GM23338 (cell line): ENCODE results near the gene DMAC2L. TPM values are rescaled to one million over a fixed set of nuclear protein-coding genes. Genes with fewer than 3 reads are reported as not detected.

Experiments
- ATAC-seq: fragments of 200-7000 bp; cut with Tn5 transposase; 3 replicates; pipeline ENCODE4 v1.9.1; 2020
- DNase-seq: peaks from one replicate; pipeline ENCODE4 v3.0.0-alpha.2; 2015; ENCODE audit warnings: low spot score
- H2AFZ ChIP-seq: fragments of 200-600 bp; sonication (generic); 2 replicates; pipeline ENCODE4 v1.8.0; 2016; ENCODE audit warnings: antibody characterized with exemption, mild to moderate bottlenecking, moderate library complexity
- H3F3A ChIP-seq: fragments of 200-600 bp; sonication (generic); replicated peaks from 2 replicates; pipeline ENCODE4 v1.8.0; 2017; ENCODE audit warnings: antibody characterized with exemption, mixed run types, low read depth
- H3K27ac ChIP-seq: fragments of 200-600 bp; sonication (generic); 2 replicates; pipeline ENCODE4 v1.6.1; 2016; ENCODE audit warnings: low read depth
- H3K27me3 ChIP-seq: fragments of 200-600 bp; sonication (generic); 2 replicates; pipeline ENCODE4 v1.8.0; 2016; ENCODE audit warnings: mild to moderate bottlenecking, mixed run types, moderate library complexity; ENCODE audit not compliant: insufficient read depth
- H3K36me3 ChIP-seq: fragments of 200-600 bp; sonication (generic); 2 replicates; pipeline ENCODE4 v1.8.0; 2016; ENCODE audit warnings: mild to moderate bottlenecking; ENCODE audit not compliant: insufficient read depth
- H3K4me1 ChIP-seq: fragments of 200-600 bp; sonication (generic); 2 replicates; pipeline ENCODE4 v1.8.0; 2016; ENCODE audit warnings: mild to moderate bottlenecking, moderate library complexity; ENCODE audit not compliant: insufficient read depth
- H3K4me2 ChIP-seq: fragments of 200-600 bp; sonication (generic); 2 replicates; pipeline ENCODE4 v1.7.1; 2017; ENCODE audit warnings: mixed run types
- H3K4me3 ChIP-seq: fragments of 200-600 bp; sonication (generic); 2 replicates; pipeline ENCODE4 v1.6.1; 2016; ENCODE audit warnings: mixed run types
- H3K79me2 ChIP-seq: fragments of 200-600 bp; sonication (generic); replicated peaks from 2 replicates; pipeline ENCODE4 v1.8.0; 2017; ENCODE audit warnings: mild to moderate bottlenecking; ENCODE audit not compliant: insufficient read depth
- H3K9me2 ChIP-seq: fragments of 200-600 bp; sonication (generic); 2 replicates; pipeline ENCODE4 v1.8.0; 2017; ENCODE audit not compliant: insufficient read depth
- H4K20me1 ChIP-seq: fragments of 200-600 bp; sonication (generic); replicated peaks from 2 replicates; pipeline ENCODE4 v1.8.0; 2017; ENCODE audit warnings: mild to moderate bottlenecking; ENCODE audit not compliant: insufficient read depth
- H3K27ac Mint-ChIP-seq: 2 replicates; pipeline ENCODE4 v1.8.0; 2020; ENCODE audit warnings: inconsistent platforms, mild to moderate bottlenecking, moderate library complexity, mixed read lengths
- H3K27me3 Mint-ChIP-seq: 3 replicates; pipeline ENCODE4 v1.8.0; 2022; ENCODE audit warnings: low read depth, mild to moderate bottlenecking, moderate library complexity, mixed read lengths, inconsistent platforms; ENCODE audit not compliant: insufficient read depth, poor library complexity
- H3K36me3 Mint-ChIP-seq: 3 replicates; pipeline ENCODE4 v1.8.0; 2021; ENCODE audit warnings: low read depth, mild to moderate bottlenecking, inconsistent platforms, moderate library complexity, mixed read lengths
- H3K4me1 Mint-ChIP-seq: 3 replicates; pipeline ENCODE4 v1.8.0; 2020; ENCODE audit warnings: mild to moderate bottlenecking, inconsistent platforms, mixed read lengths
- H3K4me3 Mint-ChIP-seq: 3 replicates; pipeline ENCODE4 v1.8.0; 2021; ENCODE audit warnings: moderate library complexity, mild to moderate bottlenecking, inconsistent platforms, mixed read lengths
- H3K9me3 Mint-ChIP-seq: 3 replicates; pipeline ENCODE4 v1.8.0; 2020; ENCODE audit warnings: moderate library complexity, mild to moderate bottlenecking, inconsistent platforms, mixed read lengths
- EZH2 ChIP-seq: fragments of 200-600 bp; sonication (generic); IDR thresholded peaks from one replicate; pipeline ENCODE4 v1.8.0; 2017; ENCODE audit warnings: antibody characterized with exemption, mild to moderate bottlenecking, low read depth; ENCODE audit not compliant: unreplicated experiment
- EZH2phosphoT487 ChIP-seq: fragments of 200-600 bp; sonication (generic); IDR thresholded peaks from one replicate; pipeline ENCODE4 v1.8.1; 2018; ENCODE audit warnings: antibody characterized with exemption; ENCODE audit not compliant: unreplicated experiment
- STAT1 ChIP-seq: IDR thresholded peaks from one replicate; pipeline ENCODE4 v1.6.1; 2016; ENCODE audit warnings: antibody characterized with exemption; ENCODE audit not compliant: unreplicated experiment
- ZNF114 ChIP-seq: fragments of 250-450 bp; sonication (Bioruptor Pico); IDR thresholded peaks from 2 replicates; pipeline ENCODE4 v1.5.0; 2020; ENCODE audit warnings: mild to moderate bottlenecking, moderate library complexity
- ZNF331 ChIP-seq: fragments of 250-450 bp; sonication (Bioruptor Pico); IDR thresholded peaks from 2 replicates; pipeline ENCODE4 v1.5.0; 2020; ENCODE audit warnings: low read depth, mild to moderate bottlenecking, moderate library complexity
- polyA plus RNA-seq: library from polyadenylated mRNA; unstranded; fragments of >200 nt; fragmentation: Nextera tagmentation; extraction: Ambion mirVana; gene quantifications from 2 replicates; pipeline ENCODE4 v1.2.1, GENCODE V29; 2016
- total RNA-seq: library from RNA; depleted of rRNA; stranded (reverse); fragments of >200 nt; shearing (Covaris generic); gene quantifications from 2 replicates; pipeline ENCODE4 v1.2.3, GENCODE V29; 2014
- TF ChIP-seq, protein P1 (sequence below), 2 experiments: fragments of 200-600 bp in 1 of 2; sonication (generic) in 1 of 2; conservative IDR thresholded peaks; 2 replicates each; pipeline versions ENCODE4 v1.5.1 to v1.6.1; 2016 to 2017; ENCODE audit warnings: antibody characterized with exemption in 2 of 2, low read depth in 2 of 2, mild to moderate bottlenecking in 2 of 2, moderate library complexity in 1 of 2
- TF ChIP-seq, protein P2 (sequence below): IDR thresholded peaks from 2 replicates; pipeline ENCODE4 v1.6.1; 2016; ENCODE audit warnings: antibody characterized with exemption

Gene DMAC2L
- total and polyA plus RNA-seq, 2 experiments from 2014 or later: 22.5 to 33.8 TPM

DNA sequence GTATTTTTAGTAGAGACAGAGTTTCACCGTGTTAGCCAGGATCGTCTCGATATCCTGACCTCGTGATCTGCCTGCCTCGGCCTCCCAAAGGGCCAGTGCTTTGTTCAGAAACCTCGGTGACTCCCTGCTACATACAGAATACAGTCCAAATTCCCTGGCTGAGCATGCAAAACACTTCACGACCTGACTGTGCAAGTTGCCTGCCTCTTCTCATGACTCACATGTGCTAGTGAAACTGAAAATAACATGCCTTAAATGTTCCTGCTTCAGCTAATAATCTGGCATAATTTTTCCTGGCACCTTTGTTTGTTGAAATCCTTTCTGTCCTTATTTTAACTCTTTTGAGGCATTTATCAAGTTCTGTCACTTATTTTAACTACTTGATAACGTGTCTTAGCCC, 8.2 kb downstream of the DMAC2L start (continued):
- TF ChIP-seq, protein P1, sequence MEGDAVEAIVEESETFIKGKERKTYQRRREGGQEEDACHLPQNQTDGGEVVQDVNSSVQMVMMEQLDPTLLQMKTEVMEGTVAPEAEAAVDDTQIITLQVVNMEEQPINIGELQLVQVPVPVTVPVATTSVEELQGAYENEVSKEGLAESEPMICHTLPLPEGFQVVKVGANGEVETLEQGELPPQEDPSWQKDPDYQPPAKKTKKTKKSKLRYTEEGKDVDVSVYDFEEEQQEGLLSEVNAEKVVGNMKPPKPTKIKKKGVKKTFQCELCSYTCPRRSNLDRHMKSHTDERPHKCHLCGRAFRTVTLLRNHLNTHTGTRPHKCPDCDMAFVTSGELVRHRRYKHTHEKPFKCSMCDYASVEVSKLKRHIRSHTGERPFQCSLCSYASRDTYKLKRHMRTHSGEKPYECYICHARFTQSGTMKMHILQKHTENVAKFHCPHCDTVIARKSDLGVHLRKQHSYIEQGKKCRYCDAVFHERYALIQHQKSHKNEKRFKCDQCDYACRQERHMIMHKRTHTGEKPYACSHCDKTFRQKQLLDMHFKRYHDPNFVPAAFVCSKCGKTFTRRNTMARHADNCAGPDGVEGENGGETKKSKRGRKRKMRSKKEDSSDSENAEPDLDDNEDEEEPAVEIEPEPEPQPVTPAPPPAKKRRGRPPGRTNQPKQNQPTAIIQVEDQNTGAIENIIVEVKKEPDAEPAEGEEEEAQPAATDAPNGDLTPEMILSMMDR (conservative IDR thresholded peaks at IDR 0.05; ENCODE audit: low read depth in 2 of 2): no peak
- TF ChIP-seq, protein P2, sequence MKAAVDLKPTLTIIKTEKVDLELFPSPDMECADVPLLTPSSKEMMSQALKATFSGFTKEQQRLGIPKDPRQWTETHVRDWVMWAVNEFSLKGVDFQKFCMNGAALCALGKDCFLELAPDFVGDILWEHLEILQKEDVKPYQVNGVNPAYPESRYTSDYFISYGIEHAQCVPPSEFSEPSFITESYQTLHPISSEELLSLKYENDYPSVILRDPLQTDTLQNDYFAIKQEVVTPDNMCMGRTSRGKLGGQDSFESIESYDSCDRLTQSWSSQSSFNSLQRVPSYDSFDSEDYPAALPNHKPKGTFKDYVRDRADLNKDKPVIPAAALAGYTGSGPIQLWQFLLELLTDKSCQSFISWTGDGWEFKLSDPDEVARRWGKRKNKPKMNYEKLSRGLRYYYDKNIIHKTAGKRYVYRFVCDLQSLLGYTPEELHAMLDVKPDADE: no peak
- TF ChIP-seq EZH2: no peak

DNA sequence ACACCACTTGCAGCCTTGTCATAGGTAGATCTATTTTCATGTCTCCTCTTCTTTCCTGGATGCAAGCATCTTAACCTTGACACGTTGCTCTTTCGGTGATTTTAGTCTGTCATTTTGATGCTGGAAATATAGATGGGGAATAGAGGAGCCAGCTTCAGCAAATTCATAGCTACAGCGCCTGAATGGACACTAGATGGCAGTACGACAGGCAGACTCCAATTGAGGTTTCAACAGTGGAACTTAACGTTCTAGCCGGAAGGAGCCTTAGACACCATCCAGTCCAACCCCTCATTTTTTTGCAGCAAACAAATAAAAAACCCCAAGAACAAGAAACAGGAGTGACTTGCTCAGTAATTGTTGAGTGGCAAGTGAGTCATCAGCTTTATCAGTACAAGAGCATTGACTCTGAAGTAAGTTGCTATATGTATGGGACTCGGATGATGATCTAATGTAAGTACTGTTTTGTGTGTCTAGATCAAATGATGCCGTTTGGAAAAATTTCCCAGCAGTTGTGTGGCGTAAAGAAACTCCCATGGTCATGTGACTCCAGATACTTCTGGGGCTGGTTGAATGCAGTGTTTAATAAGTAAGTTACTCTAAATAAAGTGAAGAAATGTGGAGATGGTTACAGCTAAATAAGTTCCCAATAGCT, 9.0 kb downstream of the DMAC2L start:
- H3K36me3 ChIP-seq: peaks cover 11% of the 10 kb centered on the region; the same call in 1 of the 2 replicates
- no peak overlapping the region for H3K27ac ChIP-seq
- no peak overlapping the region for H3K4me2 ChIP-seq
- no peak overlapping the region for H3K4me3 Mint-ChIP-seq
- no peaks in the 10 kb centered on the region for H3K27me3 ChIP-seq
- H3F3A ChIP-seq: no peaks in the 10 kb centered on the region
- no peaks in the 10 kb centered on the region for H4K20me1 ChIP-seq
- peak; percentile 95 for ATAC-seq
- no peak overlapping the region for H3K27ac Mint-ChIP-seq
- peak; percentile 84 for DNase-seq
- H3K79me2 ChIP-seq: peaks cover 21% of the 10 kb centered on the region
- H3K27me3 Mint-ChIP-seq: peaks cover 3% of the 10 kb centered on the region
- no peaks in the 10 kb centered on the region for H3K4me1 ChIP-seq
- H3K4me3 ChIP-seq: no peak overlapping the region
- no peak overlapping the region for H2AFZ ChIP-seq
- peaks cover 2% of the 10 kb centered on the region for H3K9me3 Mint-ChIP-seq
- no peaks in the 10 kb centered on the region for H3K9me2 ChIP-seq
- TF ChIP-seq ZNF114 (CRISPR knock-in tag) (no peak), EZH2phosphoT487 (no peak)
- TF ChIP-seq, protein P1 (conservative IDR thresholded peaks at IDR 0.05; ENCODE audit: low read depth in 2 of 2): peak; percentile 86 to 90
- H3K36me3 Mint-ChIP-seq: peaks cover 28% of the 10 kb centered on the region
- peaks cover 4% of the 10 kb centered on the region; the same call in 1 of the 3 replicates for H3K4me1 Mint-ChIP-seq

DNA sequence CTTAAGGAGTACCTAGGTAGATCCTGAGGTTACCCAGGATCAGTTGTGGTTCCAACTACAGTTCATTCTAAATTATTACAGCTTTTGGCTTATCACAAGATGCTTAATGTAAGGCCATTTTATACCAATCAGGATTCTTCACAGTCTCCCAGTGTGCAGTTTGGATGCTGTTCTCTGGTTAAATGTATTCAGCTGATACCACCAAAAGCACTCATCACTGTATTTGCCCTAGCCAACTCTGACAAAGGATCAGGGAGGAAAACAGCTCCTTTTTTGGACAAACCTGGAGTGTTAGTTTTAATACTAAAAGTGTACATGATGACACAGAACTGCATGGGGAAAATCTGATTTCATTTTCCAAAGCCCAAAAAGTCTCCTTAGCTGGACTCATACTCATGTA, 19.5 kb downstream of the DMAC2L start:
- Histone ChIP-seq H4K20me1 (no peaks in the 10 kb centered on the region), H3F3A (no peaks in the 10 kb centered on the region), H3K9me2 (no peaks in the 10 kb centered on the region), H3K27me3 (no peaks in the 10 kb centered on the region), H2AFZ (no peak overlapping the region), H3K4me2 (no peak overlapping the region), H3K4me3 (no peak overlapping the region), H3K79me2 (no peaks in the 10 kb centered on the region), H3K36me3 (no peaks in the 10 kb centered on the region), H3K27ac (no peak overlapping the region), H3K4me1 (peaks cover 26% of the 10 kb centered on the region)
- no peaks in the 10 kb centered on the region; the same call in 2 of the 3 replicates for H3K36me3 Mint-ChIP-seq
- no peak for ATAC-seq
- no peak overlapping the region for H3K27ac Mint-ChIP-seq
- H3K9me3 Mint-ChIP-seq: no peaks in the 10 kb centered on the region
- no peak for DNase-seq
- peaks cover 28% of the 10 kb centered on the region for H3K4me1 Mint-ChIP-seq
- no peak overlapping the region for H3K4me3 Mint-ChIP-seq
- peaks cover 4% of the 10 kb centered on the region for H3K27me3 Mint-ChIP-seq
- TF ChIP-seq, protein P2: no peak
- TF ChIP-seq ZNF331 (CRISPR knock-in tag) (no peak), STAT1 (no peak)
